Activated CD4-positive, alpha-beta T cell treated with anti-CD3 and anti-CD28 coated beads for 36 hours (primary cell): Measurements from ENCODE around the gene MILR1. TPM values are rescaled to one million over a fixed set of nuclear protein-coding genes. Genes with fewer than 3 reads are reported as not detected.
"Not testable (repeated sequence)": the region's sequence is repeated elsewhere in the genome, so short reads cannot be mapped to it uniquely, and the experiment has no call there.

Experiments used
- ATAC-seq: fragments of 200-7000 bp; cut with Tn5 transposase; one replicate; pipeline ENCODE4 v1.10.0; 2021; ENCODE audit warnings: mild to moderate bottlenecking, moderate library complexity
- CTCF ChIA-PET: fragments of 350-600 bp; sonication (Branson Sonifier 250); formaldehyde crosslinking; loops from one replicate; lab custom pipeline; 2021; ENCODE audit warnings: antibody characterized with exemption; lab: Charles Lee
- POLR2A ChIA-PET: fragments of 350-600 bp; sonication (Branson Sonifier 250); formaldehyde crosslinking; loops from one replicate; lab custom pipeline; 2021; ENCODE audit warnings: antibody characterized with exemption, inconsistent platforms; lab: Charles Lee
- DNase-seq: peaks from one replicate; pipeline ENCODE4 v3.0.0-alpha.2; 2020
- H3K27ac Mint-ChIP-seq: one replicate; pipeline ENCODE4 v1.8.0; 2021; ENCODE audit warnings: mixed read lengths
- H3K27me3 Mint-ChIP-seq: one replicate; pipeline ENCODE4 v1.8.0; 2021; ENCODE audit warnings: mixed read lengths
- H3K36me3 Mint-ChIP-seq: one replicate; pipeline ENCODE4 v1.8.0; 2021; ENCODE audit warnings: low read depth, mixed read lengths
- H3K4me1 Mint-ChIP-seq: one replicate; pipeline ENCODE4 v1.8.0; 2021; ENCODE audit warnings: mixed read lengths
- H3K4me3 Mint-ChIP-seq: one replicate; pipeline ENCODE4 v1.8.0; 2021; ENCODE audit warnings: mild to moderate bottlenecking, moderate library complexity, mixed read lengths
- H3K9me3 Mint-ChIP-seq: one replicate; pipeline ENCODE4 v1.8.0; 2021; ENCODE audit warnings: low read depth, mixed read lengths
- intact Hi-C, 2 experiments: fragments of 100-400 bp; cut with DNase I in 1 of 2; cut with micrococcal nuclease in 1 of 2; formaldehyde crosslinking; loops; one replicate each; pipeline versions ENCODE4 v1.14.2 to v1.15.1; 2022 to 2024; cut with DNase I, micrococcal nuclease
- total RNA-seq, 2 experiments: library from RNA; stranded (reverse); gene quantifications; one replicate each; pipeline ENCODE4 v1.2.3, GENCODE V29; 2021

The MILR1 gene
- total RNA-seq, 2 experiments from 2014 or later: 0.30 TPM; not detected in 1

- H3K36me3 Mint-ChIP-seq: no peaks in the 10 kb centered on the region
- POLR2A ChIA-PET: no interaction called here
- CTCF ChIA-PET: interaction anchor here (1.5 kb wide), 1 partner anchor 51 kb away, joined by 3 read pairs; no protein-coding TSS in a partner anchor
- no peaks in the 10 kb centered on the region for H3K27me3 Mint-ChIP-seq
- no peaks in the 10 kb centered on the region for H3K9me3 Mint-ChIP-seq
- H3K4me3 Mint-ChIP-seq: no peak overlapping the region
- DNase-seq: no peak
- no peaks in the 10 kb centered on the region for H3K4me1 Mint-ChIP-seq
- ATAC-seq: no peak
- H3K27ac Mint-ChIP-seq: no peak overlapping the region
- intact Hi-C loops: no loop called here
These were observed 23.6 kb downstream of the MILR1 start for GRCh38 chr17:64472564-64472963.

GRCh38 chr17:64477849-64478248, 28.9 kb downstream of the MILR1 start:
- DNase-seq (no peak), ATAC-seq (no peak)
- ChIA-PET POLR2A (interaction anchor here (1.5 kb wide), 1 partner anchor 27 kb away, joined by 4 read pairs; no protein-coding TSS in a partner anchor), CTCF (interaction anchor here (0.9 to 7.6 kb wide), 3 partner anchors 13 to 57 kb away, joined by 3 to 58 read pairs (median 47); partner anchors contain the start of gene POLG2)
- Mint-ChIP-seq H3K4me1 (no peaks in the 10 kb centered on the region), H3K4me3 (no peak overlapping the region), H3K27ac (no peak overlapping the region), H3K9me3 (no peaks in the 10 kb centered on the region), H3K27me3 (no peaks in the 10 kb centered on the region), H3K36me3 (peaks cover 9% of the 10 kb centered on the region)
- intact Hi-C loops: loop anchor here in 1 of 2 experiments (5.0 kb wide), 1 partner anchor 161 kb away; no protein-coding TSS in a partner anchor

GRCh38 chr17:64480951-64481350, 32.0 kb downstream of the MILR1 start:
- no peaks in the 10 kb centered on the region for H3K27me3 Mint-ChIP-seq
- POLR2A ChIA-PET: no interaction called here
- no peaks in the 10 kb centered on the region for H3K9me3 Mint-ChIP-seq
- CTCF ChIA-PET: interaction anchor here (7.0 to 7.6 kb wide), 2 partner anchors 10 to 60 kb away, joined by 47 to 58 read pairs; no protein-coding TSS in a partner anchor
- H3K27ac Mint-ChIP-seq: no peak overlapping the region
- DNase-seq (no peak), ATAC-seq (no peak)
- peaks cover 23% of the 10 kb centered on the region for H3K36me3 Mint-ChIP-seq
- intact Hi-C loops: no loop called here
- peaks cover 4% of the 10 kb centered on the region for H3K4me1 Mint-ChIP-seq
- no peak overlapping the region for H3K4me3 Mint-ChIP-seq

DNA sequence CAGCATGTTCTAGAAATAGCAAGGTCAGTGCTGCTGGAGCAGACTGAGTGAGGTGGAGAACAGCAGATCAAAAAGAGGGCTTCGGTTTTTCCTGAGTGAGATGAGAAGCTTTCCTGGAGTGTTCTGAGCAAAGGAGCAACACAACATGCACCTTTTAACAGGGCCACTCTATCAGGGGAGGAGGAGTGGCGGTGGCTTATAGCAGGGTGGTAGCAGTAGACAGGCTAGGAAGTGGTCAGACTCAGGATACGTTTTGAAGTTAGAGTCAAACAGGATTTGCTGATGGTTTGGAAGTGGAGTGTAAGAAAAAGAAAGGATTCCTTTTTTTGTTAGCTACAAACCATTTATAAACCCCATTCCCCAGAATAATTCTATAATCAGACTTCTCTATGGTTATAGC, 35.5 kb downstream of the MILR1 start:
- ATAC-seq (no peak), DNase-seq (no peak)
- ChIA-PET POLR2A (no interaction called here), CTCF (interaction anchor here (0.9 to 2.2 kb wide), 3 partner anchors 8 to 64 kb away, joined by 3 to 7 read pairs (median 4); no protein-coding TSS in a partner anchor)
- Mint-ChIP-seq H3K27ac (no peak overlapping the region), H3K4me3 (no peak overlapping the region), H3K9me3 (no peaks in the 10 kb centered on the region), H3K4me1 (peaks cover 4% of the 10 kb centered on the region), H3K36me3 (peaks cover 38% of the 10 kb centered on the region), H3K27me3 (no peaks in the 10 kb centered on the region)
- intact Hi-C loops: no loop called here

- ATAC-seq (no peak), DNase-seq (no peak)
- Mint-ChIP-seq H3K4me1 (peaks cover 13% of the 10 kb centered on the region), H3K27me3 (no peaks in the 10 kb centered on the region), H3K36me3 (peaks cover 50% of the 10 kb centered on the region), H3K9me3 (no peaks in the 10 kb centered on the region), H3K4me3 (no peak overlapping the region), H3K27ac (no peak overlapping the region)
- ChIA-PET POLR2A (no interaction called here), CTCF (interaction anchor here (5.7 kb wide), 1 partner anchor 68 kb away, joined by 145 read pairs; no protein-coding TSS in a partner anchor)
- intact Hi-C loops: no loop called here
These were observed 39.4 kb downstream of the MILR1 start for GRCh38 chr17:64488301-64488700.

DNA sequence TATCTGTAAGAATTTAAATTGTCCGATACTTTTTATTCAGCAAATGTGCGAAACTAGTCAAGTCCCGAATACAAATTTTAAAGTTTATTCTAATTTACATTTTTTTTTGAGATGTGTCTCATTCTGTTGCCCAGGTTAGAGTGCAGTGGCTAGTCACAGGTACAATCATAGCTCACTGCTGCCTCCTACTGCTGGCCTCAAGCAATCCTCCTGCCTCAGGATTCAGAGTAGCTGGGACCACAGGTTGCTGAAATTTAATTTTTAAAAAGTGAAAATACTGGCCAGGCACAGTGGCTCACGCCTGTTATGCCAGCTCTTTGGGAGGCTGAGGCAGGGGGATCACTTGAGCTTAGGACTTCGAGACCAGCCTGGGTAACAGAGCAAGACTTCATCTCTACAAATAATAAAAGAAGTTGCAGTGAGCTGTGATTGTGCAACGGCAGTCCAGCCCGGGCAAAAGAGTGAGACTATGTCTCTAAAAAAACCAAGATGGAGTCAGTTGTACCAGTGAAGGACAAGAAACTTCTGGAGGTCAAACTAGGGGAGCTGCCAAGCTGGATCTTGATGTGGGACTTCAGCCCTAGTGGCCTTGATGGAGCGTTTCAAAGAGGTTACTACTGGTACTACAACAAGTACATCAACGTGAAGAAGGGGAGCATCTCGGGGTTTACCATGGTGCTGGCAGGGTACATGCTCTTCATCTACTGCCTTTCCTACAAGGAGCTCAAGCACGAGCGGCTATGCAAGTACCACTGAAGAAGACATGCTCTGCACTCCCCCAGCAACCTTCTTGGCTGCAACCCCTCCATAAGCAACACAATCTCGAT, 42.3 kb downstream of the MILR1 start:
- H3K4me3 Mint-ChIP-seq: no peak overlapping the region
- no peak overlapping the region for H3K27ac Mint-ChIP-seq
- H3K4me1 Mint-ChIP-seq: peaks cover 28% of the 10 kb centered on the region
- peaks cover 46% of the 10 kb centered on the region for H3K36me3 Mint-ChIP-seq
- no peaks in the 10 kb centered on the region for H3K9me3 Mint-ChIP-seq
- ChIA-PET POLR2A (interaction anchor here (1.0 kb wide), 1 partner anchor 14 kb away, joined by 4 read pairs; no protein-coding TSS in a partner anchor), CTCF (interaction anchor here (0.6 to 5.7 kb wide), 37 partner anchors 8 to 259 kb away, joined by 3 to 145 read pairs (median 4); partner anchors contain the start of genes CEP95 and DDX5)
- peak; percentile 84 for ATAC-seq
- peak; percentile 78 for DNase-seq
- H3K27me3 Mint-ChIP-seq: no peaks in the 10 kb centered on the region
- intact Hi-C loops: loop anchor here (1.0 to 10.0 kb wide), 4 partner anchors 71 to 184 kb away; no protein-coding TSS in a partner anchor

GRCh38 chr17:64491994-64492393, 43.1 kb downstream of the MILR1 start:
- Mint-ChIP-seq H3K27me3 (no peaks in the 10 kb centered on the region), H3K4me1 (peaks cover 28% of the 10 kb centered on the region), H3K4me3 (no peak overlapping the region), H3K27ac (no peak overlapping the region), H3K9me3 (no peaks in the 10 kb centered on the region), H3K36me3 (peaks cover 45% of the 10 kb centered on the region)
- ChIA-PET POLR2A (interaction anchor here (0.6 to 1.4 kb wide), 2 partner anchors 13 to 78 kb away, joined by 4 to 6 read pairs; partner anchors contain the start of gene DDX5), CTCF (interaction anchor here (0.9 to 5.7 kb wide), 25 partner anchors 7 to 163 kb away, joined by 3 to 145 read pairs (median 5); partner anchors contain the start of genes CEP95 and DDX5)
- no peak for ATAC-seq
- intact Hi-C loops: loop anchor here (1.0 to 10.0 kb wide), 4 partner anchors 72 to 185 kb away; no protein-coding TSS in a partner anchor
- no peak for DNase-seq

GRCh38 chr17:64492481-64493109, 43.7 kb downstream of the MILR1 start:
- POLR2A ChIA-PET: interaction anchor here (0.6 to 1.4 kb wide), 3 partner anchors 13 to 77 kb away, joined by 4 to 9 read pairs (median 6); partner anchors contain the start of genes CEP95 and DDX5
- peaks cover 44% of the 10 kb centered on the region for H3K36me3 Mint-ChIP-seq
- no peak for ATAC-seq
- peak overlapping the region; percentile 15 for H3K4me3 Mint-ChIP-seq
- CTCF ChIA-PET: interaction anchor here (0.7 to 5.7 kb wide), 28 partner anchors 8 to 165 kb away, joined by 3 to 145 read pairs (median 4); partner anchors contain the start of genes CEP95 and DDX5
- DNase-seq: peak; percentile 24
- intact Hi-C loops: loop anchor here (5.0 to 10.0 kb wide), 3 partner anchors 112 to 185 kb away; no protein-coding TSS in a partner anchor
- H3K4me1 Mint-ChIP-seq: peaks cover 30% of the 10 kb centered on the region
- peak overlapping the region; percentile 51 for H3K27ac Mint-ChIP-seq
- H3K9me3 Mint-ChIP-seq: no peaks in the 10 kb centered on the region
- H3K27me3 Mint-ChIP-seq: no peaks in the 10 kb centered on the region

DNA sequence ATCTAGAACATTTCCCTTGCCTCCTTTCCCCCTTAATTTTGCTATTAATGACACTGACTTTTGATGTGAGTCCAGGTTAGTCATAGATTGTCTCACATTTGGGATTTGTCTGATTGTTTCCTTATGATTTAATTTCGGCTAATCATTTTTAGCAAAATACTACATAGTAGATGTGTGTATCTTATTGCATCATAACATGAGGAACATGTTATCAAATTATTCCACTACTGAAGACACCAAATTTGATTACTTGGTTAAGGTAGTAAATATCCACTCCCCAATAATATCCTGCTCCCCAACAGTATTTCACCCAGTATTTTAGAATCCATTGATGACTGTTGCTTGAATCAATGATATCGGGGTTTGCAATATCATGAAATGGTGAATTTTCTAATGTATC, 45.2 kb downstream of the MILR1 start:
- no peaks in the 10 kb centered on the region for H3K27me3 Mint-ChIP-seq
- no peak for ATAC-seq
- ChIA-PET CTCF (interaction anchor here (0.7 to 1.6 kb wide), 2 partner anchors 9 to 74 kb away, joined by 3 to 5 read pairs; no protein-coding TSS in a partner anchor), POLR2A (interaction anchor here (5.2 kb wide), 1 partner anchor 12 kb away, joined by 111 read pairs; the partner anchor contains the start of genes CEP95 and DDX5)
- peaks cover 48% of the 10 kb centered on the region for H3K36me3 Mint-ChIP-seq
- peak overlapping the region; percentile 65 for H3K27ac Mint-ChIP-seq
- no peak for DNase-seq
- intact Hi-C loops: loop anchor here (5.0 to 10.0 kb wide), 3 partner anchors 111 to 187 kb away; no protein-coding TSS in a partner anchor
- H3K4me1 Mint-ChIP-seq: peaks cover 43% of the 10 kb centered on the region
- peak overlapping the region; percentile 98 for H3K4me3 Mint-ChIP-seq
- H3K9me3 Mint-ChIP-seq: no peaks in the 10 kb centered on the region

- Mint-ChIP-seq H3K36me3 (peaks cover 56% of the 10 kb centered on the region), H3K4me3 (peak overlapping the region; percentile 98), H3K4me1 (peaks cover 53% of the 10 kb centered on the region)
- CTCF ChIA-PET: interaction anchor here (0.6 to 1.6 kb wide), 5 partner anchors 8 to 76 kb away, joined by 3 to 6 read pairs (median 4); no protein-coding TSS in a partner anchor
- H3K27me3 Mint-ChIP-seq, H3K27ac Mint-ChIP-seq, H3K9me3 Mint-ChIP-seq, DNase-seq, ATAC-seq: not testable (repeated sequence)
- intact Hi-C loops: loop anchor here in 1 of 2 experiments (5.0 to 10.0 kb wide), 2 partner anchors 110 to 348 kb away; no protein-coding TSS in a partner anchor
- POLR2A ChIA-PET: interaction anchor here (5.2 kb wide), 1 partner anchor 11 kb away, joined by 111 read pairs; the partner anchor contains the start of genes CEP95 and DDX5
These were observed 46.4 kb downstream of the MILR1 start for GRCh38 chr17:64495300-64495699.
